Mucosa of stomach (tissue), 1 donor: ENCODE results near the gene RDX.
"Not testable (repeated sequence)": the region's sequence is repeated elsewhere in the genome, so short reads cannot be mapped to it uniquely, and the experiment has no call there.

Source experiments
- H3K27me3 ChIP-seq: one replicate; pipeline ENCODE4 v1.7.0; 2013; ENCODE audit warnings: mild to moderate bottlenecking, low read length; ENCODE audit not compliant: control insufficient read depth, insufficient read depth
- H3K36me3 ChIP-seq: one replicate; pipeline ENCODE4 v1.7.0; 2013; ENCODE audit warnings: low read length; ENCODE audit not compliant: control insufficient read depth, insufficient read depth
- H3K4me1 ChIP-seq: one replicate; pipeline ENCODE4 v1.7.0; 2013; ENCODE audit warnings: mild to moderate bottlenecking, low read length; ENCODE audit not compliant: control insufficient read depth, insufficient read depth
- H3K4me3 ChIP-seq: one replicate; pipeline ENCODE4 v1.7.0; 2013; ENCODE audit warnings: low read length
- H3K9ac ChIP-seq: one replicate; pipeline ENCODE4 v1.7.0; 2013; ENCODE audit warnings: mild to moderate bottlenecking, low read length, moderate library complexity
- H3K9me3 ChIP-seq: one replicate; pipeline ENCODE4 v1.7.0; 2013; ENCODE audit warnings: mild to moderate bottlenecking, low read length, moderate library complexity; ENCODE audit not compliant: control insufficient read depth
- donor health status: Pancreatic carcinoma.

Gene RDX

GRCh38 chr11:110319501-110319900, 23.1 kb upstream of the RDX start:
- Histone ChIP-seq H3K9ac (no peak overlapping the region), H3K4me1 (no peaks in the 10 kb centered on the region), H3K36me3 (no peaks in the 10 kb centered on the region), H3K4me3 (no peak overlapping the region), H3K27me3 (peaks cover 41% of the 10 kb centered on the region), H3K9me3 (no peaks in the 10 kb centered on the region)

DNA sequence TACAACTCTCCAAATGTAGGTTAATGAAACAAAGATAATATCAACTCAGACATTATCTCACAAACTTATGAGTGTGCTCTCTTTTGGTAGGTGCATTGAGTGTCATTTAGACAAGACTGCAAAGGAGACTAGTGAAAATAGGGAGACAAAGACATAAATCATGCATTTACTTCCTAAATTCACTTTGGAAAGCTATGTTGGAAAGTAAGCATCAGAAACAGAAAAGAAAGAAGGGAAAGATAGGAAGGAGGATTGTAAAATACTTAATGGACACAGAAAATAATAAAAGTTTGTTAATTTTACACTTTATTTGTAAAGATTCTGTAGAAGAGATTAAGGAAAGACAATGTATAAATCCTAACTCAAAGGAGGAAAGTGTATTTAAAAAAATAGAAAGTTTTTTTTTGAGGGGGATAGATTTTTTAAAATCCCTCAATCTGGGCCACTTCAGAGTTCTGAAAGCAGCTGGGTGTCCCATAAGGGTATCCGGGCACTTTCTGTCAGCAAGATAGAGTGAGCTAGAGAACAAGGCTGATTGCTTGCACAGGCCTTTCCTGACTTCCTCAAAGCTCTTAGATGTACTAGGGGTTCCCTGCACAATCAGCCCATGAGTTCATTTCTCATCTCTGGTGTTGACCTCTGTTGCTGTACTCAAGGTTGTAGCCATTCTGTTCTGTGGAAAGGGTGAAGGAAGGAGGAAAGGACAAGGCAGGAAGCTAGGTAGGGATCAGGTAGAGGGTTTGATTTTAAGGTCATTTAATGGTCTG, 22.4 kb upstream of the RDX start:
- no peaks in the 10 kb centered on the region for H3K4me1 ChIP-seq
- H3K27me3 ChIP-seq: peaks cover 41% of the 10 kb centered on the region
- H3K9ac ChIP-seq: no peak overlapping the region
- no peaks in the 10 kb centered on the region for H3K36me3 ChIP-seq
- H3K9me3 ChIP-seq: no peaks in the 10 kb centered on the region
- no peak overlapping the region for H3K4me3 ChIP-seq

DNA sequence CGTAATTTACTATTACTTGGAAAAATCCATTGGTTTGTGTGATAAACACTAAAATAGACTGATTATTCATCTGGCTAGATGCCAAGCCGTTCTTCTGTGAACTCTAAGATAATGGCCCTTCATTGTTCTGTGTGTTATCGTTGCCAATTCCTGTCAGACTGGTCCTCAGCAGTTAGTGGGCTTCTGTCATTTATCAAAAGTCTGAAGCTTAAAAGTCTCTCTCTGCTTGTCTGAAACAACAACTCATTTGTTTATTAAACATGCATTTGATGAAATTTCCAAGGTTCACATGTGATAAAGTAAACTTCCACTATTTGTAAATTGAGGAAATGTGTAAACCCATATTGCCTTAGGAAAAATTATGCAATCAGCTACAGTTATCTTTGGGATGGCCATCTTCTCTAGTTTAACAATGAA, 21.1 kb upstream of the RDX start:
- Histone ChIP-seq H3K27me3 (peaks cover 45% of the 10 kb centered on the region), H3K9ac (no peak overlapping the region), H3K4me3 (no peak overlapping the region), H3K4me1 (no peaks in the 10 kb centered on the region), H3K36me3 (no peaks in the 10 kb centered on the region), H3K9me3 (no peaks in the 10 kb centered on the region)

- no peaks in the 10 kb centered on the region for H3K4me1 ChIP-seq
- H3K9me3 ChIP-seq: no peaks in the 10 kb centered on the region
- H3K36me3 ChIP-seq: no peaks in the 10 kb centered on the region
- peaks cover 49% of the 10 kb centered on the region for H3K27me3 ChIP-seq
- no peak overlapping the region for H3K9ac ChIP-seq
- H3K4me3 ChIP-seq: no peak overlapping the region
Measured at GRCh38 chr11:110314366-110315095, 18.1 kb upstream of the RDX start.

- H3K4me1 ChIP-seq: no peaks in the 10 kb centered on the region
- H3K27me3 ChIP-seq: peaks cover 59% of the 10 kb centered on the region
Measured at GRCh38 chr11:110312670-110313069, 16.3 kb upstream of the RDX start.

GRCh38 chr11:110311783-110312579, 15.6 kb upstream of the RDX start:
- Histone ChIP-seq H3K9me3 (no peaks in the 10 kb centered on the region), H3K9ac (no peak overlapping the region), H3K36me3 (no peaks in the 10 kb centered on the region), H3K4me3 (no peak overlapping the region), H3K27me3 (peaks cover 59% of the 10 kb centered on the region), H3K4me1 (no peaks in the 10 kb centered on the region)

More at GRCh38 chr11:110312670-110313069, 16.3 kb upstream of the RDX start:
- Histone ChIP-seq H3K4me3 (no peak overlapping the region), H3K36me3 (no peaks in the 10 kb centered on the region), H3K9me3 (no peaks in the 10 kb centered on the region), H3K9ac (no peak overlapping the region)

DNA sequence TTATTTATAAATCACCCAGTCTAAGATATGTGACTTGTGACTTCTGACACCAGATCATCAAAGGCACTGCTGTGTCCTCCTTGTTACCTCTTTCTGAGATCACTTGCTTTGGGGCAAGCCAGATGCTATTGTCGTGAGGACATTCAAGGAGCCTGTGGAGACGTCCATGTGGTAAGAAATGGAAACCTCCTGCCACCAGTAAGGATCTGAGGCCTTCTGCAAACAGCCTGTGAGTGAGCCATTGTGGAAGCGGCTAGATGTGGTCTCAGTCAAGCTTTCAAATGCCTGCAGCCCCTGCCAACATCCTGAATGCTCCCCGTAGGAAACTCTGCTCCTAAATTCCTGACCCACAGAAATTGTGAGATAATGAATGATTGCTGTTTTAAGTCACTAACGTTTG, 11.7 kb upstream of the RDX start:
- Histone ChIP-seq H3K9ac (no peak overlapping the region), H3K27me3 (peaks cover 46% of the 10 kb centered on the region), H3K9me3 (no peaks in the 10 kb centered on the region), H3K4me1 (no peaks in the 10 kb centered on the region), H3K4me3 (no peak overlapping the region), H3K36me3 (no peaks in the 10 kb centered on the region)

- not testable (repeated sequence) for H3K9ac ChIP-seq, H3K36me3 ChIP-seq, H3K9me3 ChIP-seq, H3K4me3 ChIP-seq, H3K4me1 ChIP-seq
- H3K27me3 ChIP-seq: peaks cover 55% of the 10 kb centered on the region
Measured at GRCh38 chr11:110306019-110306388, 9.6 kb upstream of the RDX start.

DNA sequence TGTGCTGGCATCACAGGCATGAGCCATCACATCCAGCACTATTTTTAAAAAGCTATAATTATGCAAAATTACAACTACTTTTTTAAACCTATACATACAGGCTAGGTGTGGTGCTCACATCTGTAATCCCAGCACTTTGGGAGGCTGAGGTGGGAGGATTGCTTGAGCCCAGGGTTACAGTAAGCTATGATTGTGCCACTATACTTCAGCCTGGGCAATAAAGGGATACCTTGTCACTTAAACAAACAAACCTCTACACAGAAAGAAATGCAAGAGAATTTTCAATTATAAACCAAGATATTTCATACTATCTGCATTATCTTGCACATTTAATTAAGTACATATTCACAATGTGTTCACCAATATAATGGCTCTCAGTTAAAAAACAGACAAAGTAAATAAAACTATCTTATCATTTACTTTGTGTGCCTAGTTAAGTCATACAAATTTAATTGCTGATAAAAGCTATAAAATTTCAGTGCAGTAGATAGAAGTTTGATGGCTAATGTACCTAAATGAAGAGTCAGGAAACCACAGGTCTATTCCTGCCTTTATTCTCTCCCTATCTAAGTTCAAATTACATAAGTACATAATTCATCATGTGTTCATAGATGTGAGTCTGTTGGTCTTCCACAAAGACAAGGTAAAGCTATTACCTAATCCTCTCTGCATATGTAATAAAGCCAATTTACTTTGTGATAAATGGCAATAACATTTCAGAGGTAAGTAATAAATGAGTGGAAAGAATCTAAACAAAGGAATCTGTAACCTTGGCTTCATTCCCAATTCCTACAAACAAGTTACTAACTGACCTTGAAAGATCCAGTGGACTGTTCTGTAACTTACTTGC, 9.0 kb upstream of the RDX start:
- H3K9me3 ChIP-seq: no peaks in the 10 kb centered on the region
- no peaks in the 10 kb centered on the region for H3K36me3 ChIP-seq
- H3K4me1 ChIP-seq: no peaks in the 10 kb centered on the region
- H3K4me3 ChIP-seq: no peak overlapping the region
- peaks cover 49% of the 10 kb centered on the region for H3K27me3 ChIP-seq
- no peak overlapping the region for H3K9ac ChIP-seq

DNA sequence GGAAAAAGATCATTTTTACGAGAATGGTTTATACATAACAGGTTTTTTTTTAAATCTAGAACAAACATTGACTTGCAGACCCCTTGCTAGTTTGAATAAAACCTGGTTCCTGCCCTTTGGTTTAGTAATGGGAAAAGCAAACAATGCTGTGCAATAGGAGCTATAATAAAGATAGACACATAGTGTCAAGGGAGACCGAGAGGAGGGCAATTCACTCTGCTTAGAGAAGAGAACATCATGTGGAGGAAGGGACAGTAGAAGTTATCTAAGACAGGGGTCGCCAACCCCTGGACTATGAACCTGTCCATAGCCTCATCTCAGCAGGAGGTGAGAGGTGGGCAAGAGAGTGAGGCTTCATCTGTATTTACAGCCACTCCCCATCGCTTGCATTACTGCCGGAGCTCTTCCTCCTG, 7.0 kb upstream of the RDX start:
- Histone ChIP-seq H3K27me3 (peaks cover 44% of the 10 kb centered on the region), H3K36me3 (no peaks in the 10 kb centered on the region), H3K4me1 (no peaks in the 10 kb centered on the region), H3K9me3 (no peaks in the 10 kb centered on the region), H3K4me3 (no peak overlapping the region), H3K9ac (no peak overlapping the region)

- Histone ChIP-seq H3K9ac (no peak overlapping the region), H3K27me3 (peaks cover 38% of the 10 kb centered on the region), H3K4me1 (peaks cover 8% of the 10 kb centered on the region), H3K9me3 (no peaks in the 10 kb centered on the region), H3K4me3 (no peak overlapping the region), H3K36me3 (no peaks in the 10 kb centered on the region)
Measured at GRCh38 chr11:110301577-110301976, 5.2 kb upstream of the RDX start.
